Measurements from ENCODE around the gene PREX1. TPM values are rescaled to one million over a fixed set of nuclear protein-coding genes. Genes with fewer than 3 reads are reported as not detected.

Gene PREX1
- total RNA-seq, 1 experiment from 2014 or later, result 36.0 TPM

- DNase-seq, result no peak
- Histone ChIP-seq H3K27me3 (ENCODE audit: control insufficient read depth, insufficient read depth, low read length) (no peaks in the 10 kb centered on the region), H3K4me3 (ENCODE audit: insufficient read depth, low read depth, low read length) (no peak overlapping the region), H3K36me3 (replicated peaks; ENCODE audit: control insufficient read depth, insufficient read depth, low read length) (no peaks in the 10 kb centered on the region)
These were observed 197.9 kb downstream of the PREX1 start for GRCh38 chr20:48629960-48630315.

- H3K36me3 ChIP-seq (replicated peaks; ENCODE audit: control insufficient read depth, insufficient read depth, low read length), result no peaks in the 10 kb centered on the region
These were observed 198.5 kb downstream of the PREX1 start for GRCh38 chr20:48629069-48629959.

GRCh38 chr20:48627737-48628128 is 200.1 kb downstream of the PREX1 start:
- no peak for DNase-seq
- Histone ChIP-seq H3K27me3 (ENCODE audit: control insufficient read depth, insufficient read depth, low read length) (no peaks in the 10 kb centered on the region), H3K4me3 (ENCODE audit: insufficient read depth, low read depth, low read length) (no peak overlapping the region), H3K36me3 (replicated peaks; ENCODE audit: control insufficient read depth, insufficient read depth, low read length) (no peaks in the 10 kb centered on the region)

More at GRCh38 chr20:48629069-48629959, 198.5 kb downstream of the PREX1 start:
- H3K4me3 ChIP-seq (ENCODE audit: insufficient read depth, low read depth, low read length), result no peak overlapping the region
- no peaks in the 10 kb centered on the region for H3K27me3 ChIP-seq (ENCODE audit: control insufficient read depth, insufficient read depth, low read length)
- DNase-seq, result no peak

GRCh38 chr20:48626938-48627736 is 200.7 kb downstream of the PREX1 start:
- H3K27me3 ChIP-seq (ENCODE audit: control insufficient read depth, insufficient read depth, low read length), result no peaks in the 10 kb centered on the region
- no peaks in the 10 kb centered on the region for H3K36me3 ChIP-seq (replicated peaks; ENCODE audit: control insufficient read depth, insufficient read depth, low read length)
- no peak overlapping the region for H3K4me3 ChIP-seq (ENCODE audit: insufficient read depth, low read depth, low read length)
- DNase-seq, result no peak

- Histone ChIP-seq H3K27me3 (ENCODE audit: control insufficient read depth, insufficient read depth, low read length) (no peaks in the 10 kb centered on the region), H3K4me3 (ENCODE audit: insufficient read depth, low read depth, low read length) (no peak overlapping the region), H3K36me3 (replicated peaks; ENCODE audit: control insufficient read depth, insufficient read depth, low read length) (no peaks in the 10 kb centered on the region)
- no peak for DNase-seq
These were observed 201.4 kb downstream of the PREX1 start for GRCh38 chr20:48626226-48626937.

GRCh38 chr20:48625136-48625900 is 202.5 kb downstream of the PREX1 start:
- Histone ChIP-seq H3K27me3 (ENCODE audit: control insufficient read depth, insufficient read depth, low read length) (no peaks in the 10 kb centered on the region), H3K36me3 (replicated peaks; ENCODE audit: control insufficient read depth, insufficient read depth, low read length) (no peaks in the 10 kb centered on the region), H3K4me3 (ENCODE audit: insufficient read depth, low read depth, low read length) (no peak overlapping the region)
- DNase-seq, result no peak

GRCh38 chr20:48624315-48625020 is 203.3 kb downstream of the PREX1 start:
- Histone ChIP-seq H3K36me3 (replicated peaks; ENCODE audit: control insufficient read depth, insufficient read depth, low read length) (no peaks in the 10 kb centered on the region), H3K27me3 (ENCODE audit: control insufficient read depth, insufficient read depth, low read length) (no peaks in the 10 kb centered on the region), H3K4me3 (ENCODE audit: insufficient read depth, low read depth, low read length) (no peak overlapping the region)
- DNase-seq, result peak; percentile 83

GRCh38 chr20:48623906-48624265 is 203.9 kb downstream of the PREX1 start:
- Histone ChIP-seq H3K36me3 (replicated peaks; ENCODE audit: control insufficient read depth, insufficient read depth, low read length) (no peaks in the 10 kb centered on the region), H3K4me3 (ENCODE audit: insufficient read depth, low read depth, low read length) (no peak overlapping the region), H3K27me3 (ENCODE audit: control insufficient read depth, insufficient read depth, low read length) (no peaks in the 10 kb centered on the region)
- DNase-seq, result no peak

GRCh38 chr20:48623176-48623905 is 204.5 kb downstream of the PREX1 start:
- DNase-seq, result no peak
- no peaks in the 10 kb centered on the region for H3K27me3 ChIP-seq (ENCODE audit: control insufficient read depth, insufficient read depth, low read length)
- no peaks in the 10 kb centered on the region for H3K36me3 ChIP-seq (replicated peaks; ENCODE audit: control insufficient read depth, insufficient read depth, low read length)
- H3K4me3 ChIP-seq (ENCODE audit: insufficient read depth, low read depth, low read length), result no peak overlapping the region

GRCh38 chr20:48622421-48622820 is 205.4 kb downstream of the PREX1 start:
- Histone ChIP-seq H3K4me3 (ENCODE audit: insufficient read depth, low read depth, low read length) (no peak overlapping the region), H3K36me3 (replicated peaks; ENCODE audit: control insufficient read depth, insufficient read depth, low read length) (no peaks in the 10 kb centered on the region), H3K27me3 (ENCODE audit: control insufficient read depth, insufficient read depth, low read length) (no peaks in the 10 kb centered on the region)
- no peak for DNase-seq

- Histone ChIP-seq H3K36me3 (replicated peaks; ENCODE audit: control insufficient read depth, insufficient read depth, low read length) (no peaks in the 10 kb centered on the region), H3K27me3 (ENCODE audit: control insufficient read depth, insufficient read depth, low read length) (no peaks in the 10 kb centered on the region), H3K4me3 (ENCODE audit: insufficient read depth, low read depth, low read length) (no peak overlapping the region)
- no peak for DNase-seq
These were observed 206.3 kb downstream of the PREX1 start for GRCh38 chr20:48621376-48622078.

- peak; percentile 97 for DNase-seq
- H3K27me3 ChIP-seq (ENCODE audit: control insufficient read depth, insufficient read depth, low read length), result no peaks in the 10 kb centered on the region
- peak overlapping the region; percentile 25; the same call in 1 of the 2 replicates for H3K4me3 ChIP-seq (ENCODE audit: insufficient read depth, low read depth, low read length)
- no peaks in the 10 kb centered on the region for H3K36me3 ChIP-seq (replicated peaks; ENCODE audit: control insufficient read depth, insufficient read depth, low read length)
These were observed 207.1 kb downstream of the PREX1 start for GRCh38 chr20:48620507-48621375.

Data from H7 (cell line).